ENCODE results near the gene ADAMTS3.

ADAMTS3 gene

GRCh38 chr4:72394012-72394663, 174.9 kb downstream of the ADAMTS3 start:
- POLR2A ChIA-PET (ENCODE audit: low non-redundant PET): no interaction called here
- TF ChIP-seq CTCF (conservative IDR thresholded peaks at IDR 0.05; ENCODE audit: low read depth): no peak
- CTCF ChIA-PET: interaction anchor here (0.9 kb wide), 1 partner anchor 91 kb away, joined by 3 read pairs; no protein-coding TSS in a partner anchor
- H3K27ac ChIP-seq: no peak overlapping the region
- DNase-seq (ENCODE audit: low spot score): peak; percentile 17

GRCh38 chr4:72391281-72391680, 177.7 kb downstream of the ADAMTS3 start:
- ChIA-PET CTCF (interaction anchor here (1.0 kb wide), 1 partner anchor 88 kb away, joined by 3 read pairs; no protein-coding TSS in a partner anchor), POLR2A (ENCODE audit: low non-redundant PET) (no interaction called here)
- no peak overlapping the region for H3K27ac ChIP-seq

GRCh38 chr4:72390409-72390808, 178.6 kb downstream of the ADAMTS3 start:
- no peak overlapping the region for H3K27ac ChIP-seq
- no peak for DNase-seq (ENCODE audit: low spot score)
- POLR2A ChIA-PET (ENCODE audit: low non-redundant PET): no interaction called here
- no peak for TF ChIP-seq CTCF (conservative IDR thresholded peaks at IDR 0.05; ENCODE audit: low read depth)
- CTCF ChIA-PET: interaction anchor here (1.0 kb wide), 1 partner anchor 88 kb away, joined by 3 read pairs; no protein-coding TSS in a partner anchor

More at GRCh38 chr4:72391281-72391680, 177.7 kb downstream of the ADAMTS3 start:
- no peak for DNase-seq (ENCODE audit: low spot score)
- TF ChIP-seq CTCF (conservative IDR thresholded peaks at IDR 0.05; ENCODE audit: low read depth): no peak

GRCh38 chr4:72388521-72388920, 180.5 kb downstream of the ADAMTS3 start:
- TF ChIP-seq CTCF (conservative IDR thresholded peaks at IDR 0.05; ENCODE audit: low read depth): no peak
- no peak for DNase-seq (ENCODE audit: low spot score)
- ChIA-PET POLR2A (ENCODE audit: low non-redundant PET) (no interaction called here), CTCF (interaction anchor here (0.6 kb wide), 1 partner anchor 216 kb away, joined by 5 read pairs; no protein-coding TSS in a partner anchor)
- no peak overlapping the region for H3K27ac ChIP-seq

- ChIA-PET CTCF (no interaction called here), POLR2A (ENCODE audit: low non-redundant PET) (no interaction called here)
- no peak overlapping the region for H3K27ac ChIP-seq
- DNase-seq (ENCODE audit: low spot score): no peak
- no peak for TF ChIP-seq CTCF (conservative IDR thresholded peaks at IDR 0.05; ENCODE audit: low read depth)
These were observed 181.1 kb downstream of the ADAMTS3 start for GRCh38 chr4:72387959-72388358.

GRCh38 chr4:72383439-72383838, 185.6 kb downstream of the ADAMTS3 start:
- DNase-seq (ENCODE audit: low spot score): no peak
- TF ChIP-seq CTCF (conservative IDR thresholded peaks at IDR 0.05; ENCODE audit: low read depth): no peak
- ChIA-PET POLR2A (ENCODE audit: low non-redundant PET) (no interaction called here), CTCF (no interaction called here)
- H3K27ac ChIP-seq: no peak overlapping the region
